Peyer's patch (tissue), 4 donors: Measurements from ENCODE around the gene GREM1.

Source experiments
- POLR2A ChIP-seq, 2 donors: fragments of 450-650 bp; IDR thresholded peaks; one replicate each; pipeline ENCODE4 v1.5.1; 2017; ENCODE audit warnings: antibody characterized with exemption in 2 of 2, mild to moderate bottlenecking in 2 of 2, moderate library complexity in 2 of 2
- TF ChIP-seq, protein P1 (sequence below), 6 experiments: fragments of 450-650 bp in 4 of 6; fragments of 200-600 bp in 2 of 6; sonication (generic) in 1 of 6; IDR thresholded peaks; one replicate each; pipeline ENCODE4 v1.5.1; 2017 to 2019; ENCODE audit warnings: antibody characterized with exemption in 6 of 6, mild to moderate bottlenecking in 3 of 6, moderate library complexity in 1 of 6

DNA sequence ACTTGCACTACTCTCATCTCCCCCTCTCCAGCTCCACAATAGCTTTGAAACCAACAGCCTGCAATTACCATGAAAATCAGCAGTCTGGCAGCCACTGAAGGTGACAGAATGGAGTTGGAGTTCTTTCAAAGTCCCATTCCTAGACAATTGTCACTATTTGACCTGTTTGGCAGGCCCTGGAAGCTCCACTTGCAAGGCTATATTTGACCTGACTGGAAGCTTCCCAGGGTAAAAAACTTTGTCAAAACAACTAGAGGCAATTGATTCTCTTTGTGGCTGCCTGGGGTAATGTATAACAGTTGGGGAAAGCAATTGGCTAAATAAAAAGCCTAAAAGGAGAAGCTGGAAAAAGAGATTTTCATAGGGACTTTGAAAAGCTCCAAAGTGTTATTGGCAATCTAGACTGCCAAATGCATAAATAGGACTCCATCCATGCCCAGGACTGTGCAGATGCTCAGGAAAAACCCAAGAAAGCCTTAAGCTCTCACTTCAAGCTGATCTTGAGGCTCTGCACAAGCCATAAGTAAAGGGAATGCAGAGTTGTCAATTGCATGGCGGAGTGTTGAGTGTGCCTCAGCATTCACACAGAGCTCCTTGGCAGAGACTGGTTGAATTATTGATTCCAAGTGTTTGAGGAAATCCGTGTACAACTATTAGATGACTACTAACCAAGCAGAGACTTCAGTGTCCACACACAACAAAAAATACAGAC, 18.3 kb downstream of the GREM1 start:
- no peak for TF ChIP-seq POLR2A (IDR thresholded peaks at IDR 0.05)
- TF ChIP-seq, protein P1, sequence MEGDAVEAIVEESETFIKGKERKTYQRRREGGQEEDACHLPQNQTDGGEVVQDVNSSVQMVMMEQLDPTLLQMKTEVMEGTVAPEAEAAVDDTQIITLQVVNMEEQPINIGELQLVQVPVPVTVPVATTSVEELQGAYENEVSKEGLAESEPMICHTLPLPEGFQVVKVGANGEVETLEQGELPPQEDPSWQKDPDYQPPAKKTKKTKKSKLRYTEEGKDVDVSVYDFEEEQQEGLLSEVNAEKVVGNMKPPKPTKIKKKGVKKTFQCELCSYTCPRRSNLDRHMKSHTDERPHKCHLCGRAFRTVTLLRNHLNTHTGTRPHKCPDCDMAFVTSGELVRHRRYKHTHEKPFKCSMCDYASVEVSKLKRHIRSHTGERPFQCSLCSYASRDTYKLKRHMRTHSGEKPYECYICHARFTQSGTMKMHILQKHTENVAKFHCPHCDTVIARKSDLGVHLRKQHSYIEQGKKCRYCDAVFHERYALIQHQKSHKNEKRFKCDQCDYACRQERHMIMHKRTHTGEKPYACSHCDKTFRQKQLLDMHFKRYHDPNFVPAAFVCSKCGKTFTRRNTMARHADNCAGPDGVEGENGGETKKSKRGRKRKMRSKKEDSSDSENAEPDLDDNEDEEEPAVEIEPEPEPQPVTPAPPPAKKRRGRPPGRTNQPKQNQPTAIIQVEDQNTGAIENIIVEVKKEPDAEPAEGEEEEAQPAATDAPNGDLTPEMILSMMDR (IDR thresholded peaks at IDR 0.05), result no peak
